HFFc6 (cell line): Measurements from ENCODE around the gene KLRD1. TPM values are rescaled to one million over a fixed set of nuclear protein-coding genes. Genes with fewer than 3 reads are reported as not detected.

Source experiments
- DNase-seq: peaks from one replicate; pipeline ENCODE4 v3.0.0-alpha.2; 2018
- H3K27ac Mint-ChIP-seq: 2 replicates; pipeline ENCODE4 v1.8.0; 2020; ENCODE audit warnings: mild to moderate bottlenecking, mixed read lengths
- H3K27me3 Mint-ChIP-seq: 2 replicates; pipeline ENCODE4 v1.8.0; 2021; ENCODE audit warnings: mild to moderate bottlenecking, moderate library complexity, mixed read lengths; ENCODE audit not compliant: insufficient read depth
- H3K36me3 Mint-ChIP-seq: 2 replicates; pipeline ENCODE4 v1.8.0; 2021; ENCODE audit warnings: low read depth, mixed read lengths
- H3K4me1 Mint-ChIP-seq: 2 replicates; pipeline ENCODE4 v1.8.0; 2020; ENCODE audit warnings: low read depth, mixed read lengths
- H3K4me3 Mint-ChIP-seq: 2 replicates; pipeline ENCODE4 v1.8.0; 2020; ENCODE audit warnings: mild to moderate bottlenecking, moderate library complexity, mixed read lengths
- H3K9me3 Mint-ChIP-seq: 2 replicates; pipeline ENCODE4 v1.8.0; 2020; ENCODE audit warnings: mild to moderate bottlenecking, mixed read lengths
- total RNA-seq, 6 experiments: library from RNA; stranded (reverse); fragmentation: NEBNext Ultra II Directional; extraction: Animal tissue kit (Norgen Biotek cat#: 25700); gene quantifications; 2 replicates in 1 of 6; 3 replicates in 5 of 6; pipeline ENCODE4 v1.2.3, GENCODE V29; 2021
- TF ChIP-seq, protein P1 (sequence below): fragments of 200-600 bp; sonication (generic); IDR thresholded peaks from 2 replicates; pipeline ENCODE4 v1.5.0; 2021; ENCODE audit warnings: antibody characterized with exemption, mild to moderate bottlenecking

The KLRD1 gene
- total RNA-seq, 6 experiments from 2014 or later: 0.14 to 0.78 (median 0.28) TPM

DNA sequence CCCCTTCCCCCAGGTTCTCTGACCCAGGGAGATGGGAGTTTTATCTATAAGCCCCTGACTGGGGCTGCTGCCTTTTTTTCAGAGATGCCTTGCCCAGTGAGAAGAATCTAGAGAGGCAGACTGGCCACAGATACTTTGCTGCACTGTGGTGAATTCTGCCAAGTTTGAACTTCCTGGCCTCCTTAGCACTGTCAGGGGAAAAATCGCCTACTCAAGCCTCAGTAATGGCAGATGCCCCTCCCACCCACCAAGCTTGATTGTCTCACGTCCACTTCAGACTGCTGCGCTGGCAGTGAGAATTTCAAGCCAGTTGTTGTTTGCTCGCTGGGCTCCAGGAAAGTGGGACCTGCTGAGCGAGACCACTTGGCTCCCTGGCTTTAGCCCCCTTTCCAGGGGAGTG is 50.5 kb downstream of the KLRD1 start:
- Mint-ChIP-seq H3K4me1 (peaks cover 13% of the 10 kb centered on the region), H3K27ac (no peak overlapping the region), H3K4me3 (no peak overlapping the region), H3K27me3 (peaks cover 1% of the 10 kb centered on the region), H3K9me3 (no peaks in the 10 kb centered on the region), H3K36me3 (no peaks in the 10 kb centered on the region)
- TF ChIP-seq, protein P1, sequence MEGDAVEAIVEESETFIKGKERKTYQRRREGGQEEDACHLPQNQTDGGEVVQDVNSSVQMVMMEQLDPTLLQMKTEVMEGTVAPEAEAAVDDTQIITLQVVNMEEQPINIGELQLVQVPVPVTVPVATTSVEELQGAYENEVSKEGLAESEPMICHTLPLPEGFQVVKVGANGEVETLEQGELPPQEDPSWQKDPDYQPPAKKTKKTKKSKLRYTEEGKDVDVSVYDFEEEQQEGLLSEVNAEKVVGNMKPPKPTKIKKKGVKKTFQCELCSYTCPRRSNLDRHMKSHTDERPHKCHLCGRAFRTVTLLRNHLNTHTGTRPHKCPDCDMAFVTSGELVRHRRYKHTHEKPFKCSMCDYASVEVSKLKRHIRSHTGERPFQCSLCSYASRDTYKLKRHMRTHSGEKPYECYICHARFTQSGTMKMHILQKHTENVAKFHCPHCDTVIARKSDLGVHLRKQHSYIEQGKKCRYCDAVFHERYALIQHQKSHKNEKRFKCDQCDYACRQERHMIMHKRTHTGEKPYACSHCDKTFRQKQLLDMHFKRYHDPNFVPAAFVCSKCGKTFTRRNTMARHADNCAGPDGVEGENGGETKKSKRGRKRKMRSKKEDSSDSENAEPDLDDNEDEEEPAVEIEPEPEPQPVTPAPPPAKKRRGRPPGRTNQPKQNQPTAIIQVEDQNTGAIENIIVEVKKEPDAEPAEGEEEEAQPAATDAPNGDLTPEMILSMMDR: no peak
- DNase-seq: no peak

DNA sequence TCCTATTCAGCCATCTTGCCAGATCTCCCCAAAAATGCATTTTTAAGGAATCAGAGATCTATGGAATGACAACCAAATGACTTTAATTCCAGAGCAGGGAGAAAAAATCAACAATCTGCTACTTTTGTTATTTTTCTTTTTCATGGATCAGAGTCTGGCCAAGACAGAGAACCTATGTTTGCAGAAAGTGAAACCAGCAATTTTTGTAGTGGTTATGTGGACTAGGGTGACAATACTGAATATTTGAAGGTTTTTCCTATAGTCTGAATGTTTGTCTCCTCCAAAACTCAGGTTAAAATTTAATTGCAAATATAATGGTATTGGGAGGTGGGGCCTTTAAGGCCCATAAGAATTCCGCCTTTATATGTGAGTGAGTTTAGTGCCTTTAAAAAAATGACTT is 51.3 kb downstream of the KLRD1 start:
- Mint-ChIP-seq H3K9me3 (no peaks in the 10 kb centered on the region), H3K36me3 (no peaks in the 10 kb centered on the region), H3K27me3 (peaks cover 1% of the 10 kb centered on the region), H3K27ac (no peak overlapping the region), H3K4me1 (peaks cover 13% of the 10 kb centered on the region), H3K4me3 (no peak overlapping the region; the same call in 1 of the 2 replicates)
- TF ChIP-seq, protein P1: no peak
- DNase-seq: no peak

DNA sequence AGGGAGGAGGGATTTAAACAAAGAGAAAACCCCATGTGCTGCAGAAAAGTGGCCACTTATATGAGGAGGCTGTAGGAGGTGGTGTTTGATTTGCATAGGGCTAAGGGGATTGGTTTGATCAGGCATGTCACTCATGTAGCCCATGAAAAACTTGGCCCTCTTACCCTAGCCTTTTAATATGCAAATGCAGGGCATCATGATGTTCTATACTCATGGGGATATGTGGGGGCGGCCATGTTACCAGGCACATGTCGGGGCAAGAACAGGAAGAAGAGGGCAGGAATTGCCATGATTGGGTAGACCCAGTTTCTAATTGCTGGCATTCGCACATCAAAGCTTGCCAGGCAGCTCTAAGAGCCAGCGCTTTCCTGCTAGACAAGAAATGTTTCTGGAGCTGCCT is 53.4 kb downstream of the KLRD1 start:
- DNase-seq: no peak
- Mint-ChIP-seq H3K27ac (no peak overlapping the region), H3K4me1 (peaks cover 7% of the 10 kb centered on the region), H3K27me3 (peaks cover 1% of the 10 kb centered on the region), H3K36me3 (no peaks in the 10 kb centered on the region), H3K4me3 (no peak overlapping the region), H3K9me3 (no peaks in the 10 kb centered on the region)
- TF ChIP-seq, protein P1: no peak

DNA sequence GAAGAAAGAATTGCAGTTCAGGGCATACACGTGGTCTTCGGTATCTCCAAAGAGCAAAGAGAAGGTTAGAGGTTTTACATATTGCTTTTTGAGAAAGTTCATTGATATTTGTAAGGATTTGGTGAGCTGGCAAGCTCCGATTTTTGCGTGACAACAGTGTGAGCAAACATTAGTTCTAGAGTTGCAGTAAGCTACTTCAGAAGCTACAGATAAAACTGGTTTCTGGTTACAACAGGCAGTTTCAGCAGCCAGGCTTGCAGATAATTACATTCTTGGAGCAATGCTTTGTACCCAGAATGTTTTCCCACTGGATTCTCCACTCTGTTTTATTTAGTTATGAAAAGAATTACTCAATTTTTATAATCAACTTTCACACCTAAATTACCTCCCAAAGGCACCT is 54.0 kb downstream of the KLRD1 start:
- H3K4me3 Mint-ChIP-seq: no peak overlapping the region; the same call in 1 of the 2 replicates
- TF ChIP-seq, protein P1: no peak
- peaks cover 7% of the 10 kb centered on the region for H3K4me1 Mint-ChIP-seq
- no peak overlapping the region; the same call in 1 of the 2 replicates for H3K27ac Mint-ChIP-seq
- no peak for DNase-seq
- no peaks in the 10 kb centered on the region for H3K9me3 Mint-ChIP-seq
- H3K36me3 Mint-ChIP-seq: no peaks in the 10 kb centered on the region
- H3K27me3 Mint-ChIP-seq: peaks cover 1% of the 10 kb centered on the region

DNA sequence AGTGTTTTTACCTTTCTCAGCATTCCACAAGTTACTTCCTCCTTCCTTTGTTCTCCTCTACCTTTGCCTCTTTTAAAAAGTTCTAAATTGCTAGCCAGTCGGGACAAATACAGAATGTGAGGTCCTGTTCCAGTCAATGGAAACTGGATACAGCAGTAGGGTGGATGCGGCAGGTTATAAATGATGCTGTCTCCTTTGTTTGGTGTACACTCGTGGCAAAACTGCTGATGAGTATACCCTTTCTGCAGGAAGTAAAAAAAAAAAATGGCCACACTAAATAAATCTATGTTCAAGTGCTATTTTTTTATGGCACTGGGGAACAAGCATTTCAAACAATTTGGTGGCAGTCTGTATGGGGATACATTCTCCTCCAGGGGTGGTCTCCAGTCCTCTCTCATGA is 54.7 kb downstream of the KLRD1 start:
- H3K4me3 Mint-ChIP-seq: no peak overlapping the region
- H3K27me3 Mint-ChIP-seq: peaks cover 1% of the 10 kb centered on the region
- TF ChIP-seq, protein P1: no peak
- H3K4me1 Mint-ChIP-seq: peaks cover 7% of the 10 kb centered on the region
- no peak overlapping the region for H3K27ac Mint-ChIP-seq
- DNase-seq: no peak
- no peaks in the 10 kb centered on the region for H3K36me3 Mint-ChIP-seq
- no peaks in the 10 kb centered on the region for H3K9me3 Mint-ChIP-seq
